ENCODE measurements around the gene ZNG1F.
"Not testable (repeated sequence)": the region's sequence is repeated elsewhere in the genome, so short reads cannot be mapped to it uniquely, and the experiment has no call there.

ZNG1F gene

GRCh38 chr9:41120696-41121095 is 68.4 kb downstream of the ZNG1F start:
- not testable (repeated sequence) for DNase-seq

GRCh38 chr9:41119719-41120118 is 69.4 kb downstream of the ZNG1F start:
- not testable (repeated sequence) for DNase-seq

- not testable (repeated sequence) for DNase-seq
These were observed 69.8 kb downstream of the ZNG1F start for GRCh38 chr9:41119311-41119710.

DNA sequence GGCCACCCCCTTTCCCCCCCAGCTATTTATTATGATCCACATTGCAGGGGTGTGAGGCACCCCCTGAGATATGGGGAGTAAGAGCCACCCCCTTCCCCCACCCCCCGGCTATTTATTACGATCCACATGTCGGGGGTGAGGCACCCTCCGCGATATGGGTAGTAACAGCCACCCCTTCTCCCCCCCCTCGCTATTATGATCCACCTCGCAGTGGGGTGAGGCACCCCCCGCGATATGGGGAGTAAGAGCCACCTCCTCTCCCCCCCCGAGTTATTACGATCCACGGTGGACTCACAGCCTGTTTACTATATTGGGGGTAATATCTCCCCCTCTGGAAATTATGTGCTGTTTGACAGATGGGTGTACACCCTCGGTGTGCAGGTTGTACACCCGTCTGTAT is 75.8 kb downstream of the ZNG1F start:
- DNase-seq: not testable (repeated sequence)

- DNase-seq: not testable (repeated sequence)
These were observed 77.7 kb downstream of the ZNG1F start for GRCh38 chr9:41111414-41111813.

- not testable (repeated sequence) for DNase-seq
These were observed 78.2 kb downstream of the ZNG1F start for GRCh38 chr9:41110913-41111312.

DNA sequence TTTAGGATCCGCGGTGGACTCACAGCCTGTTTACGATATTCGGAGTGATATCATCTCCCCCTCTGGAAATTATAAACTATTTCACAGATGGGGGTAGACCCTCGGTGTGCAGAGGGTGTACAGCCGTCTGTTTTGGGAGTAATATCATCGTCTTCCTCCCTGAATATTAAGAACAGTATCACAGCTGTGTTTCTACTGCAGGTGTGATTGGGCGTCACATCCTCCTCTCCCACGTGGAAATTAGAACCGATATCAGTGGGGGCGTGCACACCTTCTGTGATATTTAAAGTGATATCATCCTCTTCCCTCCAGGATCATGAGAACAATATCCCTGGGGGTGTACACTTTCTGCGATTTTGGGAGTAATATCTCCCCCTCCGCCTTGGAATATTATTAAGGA is 79.9 kb downstream of the ZNG1F start:
- not testable (repeated sequence) for DNase-seq

- DNase-seq: not testable (repeated sequence)
These were observed 80.3 kb downstream of the ZNG1F start for GRCh38 chr9:41108816-41109215.

DNA sequence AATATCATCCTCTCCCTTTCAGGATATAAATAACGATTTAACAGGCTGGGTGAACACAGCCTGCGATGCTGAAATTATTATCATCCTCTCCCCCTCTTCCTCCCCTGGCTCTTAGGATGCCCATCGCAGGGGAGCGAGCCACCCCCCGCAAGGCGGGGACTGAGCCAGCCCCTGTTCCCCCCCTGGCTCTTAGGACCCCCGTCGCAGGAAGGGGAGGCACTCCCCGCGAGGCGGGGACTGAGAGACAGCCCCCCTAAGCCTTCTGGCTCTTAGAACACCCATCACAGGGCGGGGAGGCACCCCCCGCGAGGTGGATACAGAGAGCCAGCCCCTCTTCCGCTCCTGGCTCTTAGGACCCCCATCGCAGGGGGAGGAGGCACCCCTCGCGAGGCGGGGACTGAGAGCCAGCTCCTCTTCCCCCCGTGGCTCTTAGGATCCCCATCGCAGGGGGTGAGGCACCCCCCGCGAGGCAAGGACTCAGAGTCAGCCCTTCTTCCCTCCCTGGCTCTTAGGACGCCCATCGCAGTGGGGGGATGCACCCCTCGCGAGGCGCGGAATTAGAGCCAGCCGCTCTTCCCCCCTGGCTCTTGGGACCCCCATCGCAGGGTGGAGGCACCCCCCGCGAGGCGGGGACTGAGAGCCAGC is 82.5 kb downstream of the ZNG1F start:
- not testable (repeated sequence) for DNase-seq

- DNase-seq: not testable (repeated sequence)
These were observed 83.4 kb downstream of the ZNG1F start for GRCh38 chr9:41105557-41106253.

DNA sequence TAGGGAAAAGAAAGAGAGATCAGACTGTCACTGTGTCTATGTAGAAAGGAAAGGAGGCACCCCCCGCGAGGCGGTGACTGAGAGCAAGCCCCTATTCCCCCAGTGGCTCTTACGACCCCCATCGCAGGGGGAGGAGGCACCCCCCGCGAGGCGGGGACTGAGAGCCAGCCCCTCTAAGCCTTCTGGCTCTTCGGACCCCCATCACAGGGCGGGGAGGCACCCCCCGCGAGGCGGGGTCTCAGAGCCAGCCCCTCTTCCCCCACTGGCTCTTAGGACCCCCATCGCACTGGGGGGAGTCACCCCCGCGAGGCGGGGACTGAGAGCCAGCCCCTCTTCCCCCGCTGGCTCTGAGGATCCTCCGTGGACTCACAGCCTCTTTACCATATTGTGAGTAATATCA is 84.6 kb downstream of the ZNG1F start:
- not testable (repeated sequence) for DNase-seq

- DNase-seq: not testable (repeated sequence)
These were observed 88.6 kb downstream of the ZNG1F start for GRCh38 chr9:41100508-41100907.

DNA sequence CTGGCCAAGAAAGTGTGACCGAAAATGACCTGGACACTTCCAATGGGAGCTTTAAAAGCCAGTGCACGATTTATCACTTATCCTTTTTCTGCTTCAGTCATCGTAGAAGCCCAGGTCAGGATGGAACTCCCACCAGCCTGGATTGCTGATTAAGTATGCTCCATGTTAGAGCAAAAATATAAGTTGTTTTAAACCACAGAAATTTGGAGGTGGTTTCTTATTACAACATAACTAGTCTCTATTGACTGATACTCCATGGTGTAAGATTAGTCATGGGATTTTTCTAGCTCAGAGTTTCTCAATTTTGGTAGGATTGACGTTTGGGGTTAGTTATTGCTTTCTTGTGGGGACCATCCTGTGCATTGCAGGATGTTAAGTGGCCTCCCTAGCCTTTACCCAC is 90.4 kb downstream of the ZNG1F start:
- DNase-seq: not testable (repeated sequence)

DNA sequence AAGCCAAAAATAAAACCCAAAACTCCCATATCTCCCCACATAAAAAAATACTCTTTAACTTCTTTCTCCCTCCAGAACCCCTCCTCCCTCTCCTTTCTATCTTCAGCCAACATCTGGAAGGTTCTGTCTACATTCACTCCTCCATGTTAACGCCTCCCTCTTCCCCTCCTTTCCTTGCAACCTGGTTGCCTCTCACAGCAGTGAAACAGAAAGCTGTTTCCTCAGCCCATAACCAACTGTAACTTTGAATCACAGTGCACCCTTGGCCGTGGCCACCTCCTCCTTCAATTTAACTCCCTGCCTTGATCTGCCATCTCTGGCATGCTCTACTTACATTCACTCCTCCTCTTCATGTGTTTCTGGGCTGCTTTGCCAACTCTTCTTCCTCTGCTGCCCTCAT is 94.1 kb downstream of the ZNG1F start:
- not testable (repeated sequence) for DNase-seq

GRCh38 chr9:41094010-41094773 is 94.9 kb downstream of the ZNG1F start:
- not testable (repeated sequence) for DNase-seq

- not testable (repeated sequence) for DNase-seq
These were observed 98.2 kb downstream of the ZNG1F start for GRCh38 chr9:41090922-41091321.

- not testable (repeated sequence) for DNase-seq
These were observed 98.7 kb downstream of the ZNG1F start for GRCh38 chr9:41090386-41090785.

DNA sequence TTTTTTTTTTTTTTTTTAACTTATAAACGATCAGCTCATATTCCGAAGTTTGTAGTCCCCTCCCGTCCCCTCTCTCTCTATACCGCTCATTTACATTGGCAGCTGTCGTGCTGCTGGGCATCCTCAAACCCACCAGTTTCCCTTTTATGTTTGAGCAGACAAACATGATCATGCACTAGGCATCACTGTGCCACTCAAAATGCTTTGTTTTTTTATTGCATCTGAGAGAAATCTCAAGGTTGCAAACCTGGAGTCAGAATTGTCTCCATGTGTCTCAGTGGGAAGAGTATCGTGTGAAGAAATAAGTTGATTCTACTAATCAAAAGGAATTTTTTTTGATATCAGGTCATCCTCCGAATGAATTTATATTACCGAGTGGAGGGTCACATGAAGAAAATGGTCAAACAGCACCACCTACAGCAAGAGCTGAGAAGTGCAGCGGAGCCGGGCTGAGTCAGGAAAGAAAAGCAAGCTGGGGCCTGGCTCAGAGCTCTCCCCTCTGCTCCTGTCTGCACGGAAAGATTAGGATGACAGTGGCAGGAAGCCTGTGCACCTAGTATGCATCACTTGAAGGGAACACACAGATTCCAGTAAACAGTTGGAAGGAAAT is 100.6 kb downstream of the ZNG1F start:
- DNase-seq: not testable (repeated sequence)

DNA sequence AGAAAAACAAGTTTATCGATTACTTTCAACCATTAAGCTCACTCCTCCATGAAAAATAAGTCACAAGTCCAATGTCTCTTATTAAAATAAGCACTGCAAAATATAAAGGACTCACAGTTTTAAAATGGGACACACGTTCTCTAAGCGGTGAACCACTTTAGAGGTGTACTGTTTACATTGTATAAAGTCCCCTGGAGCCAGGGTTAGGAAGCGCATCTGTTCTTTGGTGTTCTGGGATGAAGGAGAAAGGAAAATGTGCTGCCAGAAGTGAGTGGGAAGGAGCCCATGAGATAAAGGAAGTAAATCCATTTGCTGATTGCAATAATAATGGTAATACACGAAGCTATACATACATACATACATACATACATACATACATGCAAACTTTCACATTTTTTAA is 101.2 kb downstream of the ZNG1F start:
- DNase-seq: not testable (repeated sequence)

- not testable (repeated sequence) for DNase-seq
These were observed 101.8 kb downstream of the ZNG1F start for GRCh38 chr9:41087157-41087780.

DNA sequence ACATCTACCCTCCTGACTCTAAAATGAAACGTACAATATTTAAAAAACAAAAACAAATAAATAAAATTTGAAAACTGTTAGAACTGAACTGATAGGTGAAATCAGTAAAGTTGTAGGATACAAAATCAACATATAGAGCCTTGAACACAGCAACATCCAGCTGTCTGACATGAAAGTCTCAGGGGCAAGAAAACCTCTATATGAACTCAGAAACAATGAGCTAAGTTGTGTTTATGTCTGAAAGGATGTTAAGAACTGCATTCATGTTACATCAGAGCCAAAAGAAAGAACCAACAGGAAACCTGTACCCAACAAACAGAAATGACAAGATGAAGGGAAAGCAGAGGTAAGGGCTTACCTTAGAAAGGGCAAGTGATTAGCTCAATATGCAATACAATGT is 102.4 kb downstream of the ZNG1F start:
- DNase-seq: not testable (repeated sequence)

- not testable (repeated sequence) for DNase-seq
These were observed 102.9 kb downstream of the ZNG1F start for GRCh38 chr9:41086215-41086614.

DNA sequence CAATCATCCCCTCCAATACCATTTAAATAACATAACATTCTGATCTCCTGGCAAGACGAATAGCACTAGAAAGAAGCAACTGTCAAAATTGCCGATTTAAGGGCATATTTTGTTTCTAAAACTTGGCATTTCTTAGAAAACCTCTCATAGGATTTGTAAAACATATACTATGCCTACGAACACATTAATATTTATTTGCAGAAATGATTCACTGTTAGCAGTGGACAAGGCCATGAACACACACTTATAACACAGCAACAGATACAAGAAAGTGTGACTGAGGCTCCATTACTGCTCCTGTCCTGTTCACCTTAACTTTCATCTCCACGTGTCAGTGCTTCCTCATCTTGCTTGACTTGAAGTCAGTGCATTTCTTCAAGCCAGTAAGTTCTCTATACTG is 106.8 kb downstream of the ZNG1F start:
- not testable (repeated sequence) for DNase-seq
